GM20000 (cell line): ENCODE results near the gene ABCB1.

ENCODE experiments used
- DNase-seq: peaks from one replicate; pipeline ENCODE4 v3.0.0; 2012; ENCODE audit warnings: low spot score
- CTCF ChIP-seq: IDR thresholded peaks from 2 replicates; pipeline ENCODE4 v1.5.1; 2012; ENCODE audit warnings: mild to moderate bottlenecking, control low read depth; ENCODE audit errors: extremely low read depth, missing control alignments

The ABCB1 gene

GRCh38 chr7:87596696-87597095, 4.0 kb downstream of the ABCB1 start:
- TF ChIP-seq CTCF = no peak

GRCh38 chr7:87596136-87596535, 4.5 kb downstream of the ABCB1 start:
- TF ChIP-seq CTCF = no peak

More at GRCh38 chr7:87596696-87597095, 4.0 kb downstream of the ABCB1 start:
- DNase-seq = no peak

GRCh38 chr7:87592300-87592699, 8.4 kb downstream of the ABCB1 start:
- no peak for TF ChIP-seq CTCF

More at GRCh38 chr7:87596136-87596535, 4.5 kb downstream of the ABCB1 start:
- no peak for DNase-seq

GRCh38 chr7:87591211-87591610, 9.5 kb downstream of the ABCB1 start:
- no peak for DNase-seq
- no peak for TF ChIP-seq CTCF

More at GRCh38 chr7:87592300-87592699, 8.4 kb downstream of the ABCB1 start:
- DNase-seq = no peak

GRCh38 chr7:87590578-87590977, 10.1 kb downstream of the ABCB1 start:
- TF ChIP-seq CTCF = no peak
- DNase-seq = no peak

- no peak for TF ChIP-seq CTCF
- DNase-seq = no peak
Measured at GRCh38 chr7:87589631-87590030, 11.1 kb downstream of the ABCB1 start.

GRCh38 chr7:87581723-87582122, 19.0 kb downstream of the ABCB1 start:
- DNase-seq = no peak
- TF ChIP-seq CTCF = no peak
